ENCODE results near the gene ORAI1.

Gene ORAI1

DNA sequence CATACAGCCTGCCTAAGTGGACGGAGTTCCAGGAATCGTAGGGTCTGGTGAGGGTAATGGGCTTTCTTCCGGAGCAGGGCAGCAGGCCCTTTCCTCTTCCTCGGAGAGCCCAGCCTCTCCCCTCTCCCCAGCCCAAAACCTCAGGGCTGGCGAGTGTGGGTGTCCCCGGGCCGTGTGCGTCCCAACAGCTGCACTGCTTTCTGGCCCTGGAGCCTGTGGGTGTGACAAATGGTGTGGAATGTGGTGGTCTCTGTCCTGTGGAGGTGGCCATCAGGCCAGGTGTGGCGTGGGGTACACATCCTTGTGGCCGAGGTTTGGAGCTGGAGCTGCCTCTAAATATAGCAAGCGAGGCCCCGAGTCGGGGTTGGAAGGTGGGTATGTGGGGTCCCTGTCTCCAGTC, 8.5 kb downstream of the ORAI1 start:
- H3K27me3 ChIP-seq (ENCODE audit: insufficient read depth, poor library complexity, severe bottlenecking): no peaks in the 10 kb centered on the region
- TF ChIP-seq CTCF (IDR thresholded peaks at IDR 0.05; ENCODE audit: insufficient read depth, low read length) (no peak), GABPA (IDR thresholded peaks at IDR 0.05; ENCODE audit: low read depth) (no peak), SPI1 (IDR thresholded peaks at IDR 0.05; ENCODE audit: borderline replicate concordance, low read depth) (no peak), POLR2AphosphoS5 (IDR thresholded peaks at IDR 0.05; ENCODE audit: low read depth) (no peak)
- TF ChIP-seq, protein P1, sequence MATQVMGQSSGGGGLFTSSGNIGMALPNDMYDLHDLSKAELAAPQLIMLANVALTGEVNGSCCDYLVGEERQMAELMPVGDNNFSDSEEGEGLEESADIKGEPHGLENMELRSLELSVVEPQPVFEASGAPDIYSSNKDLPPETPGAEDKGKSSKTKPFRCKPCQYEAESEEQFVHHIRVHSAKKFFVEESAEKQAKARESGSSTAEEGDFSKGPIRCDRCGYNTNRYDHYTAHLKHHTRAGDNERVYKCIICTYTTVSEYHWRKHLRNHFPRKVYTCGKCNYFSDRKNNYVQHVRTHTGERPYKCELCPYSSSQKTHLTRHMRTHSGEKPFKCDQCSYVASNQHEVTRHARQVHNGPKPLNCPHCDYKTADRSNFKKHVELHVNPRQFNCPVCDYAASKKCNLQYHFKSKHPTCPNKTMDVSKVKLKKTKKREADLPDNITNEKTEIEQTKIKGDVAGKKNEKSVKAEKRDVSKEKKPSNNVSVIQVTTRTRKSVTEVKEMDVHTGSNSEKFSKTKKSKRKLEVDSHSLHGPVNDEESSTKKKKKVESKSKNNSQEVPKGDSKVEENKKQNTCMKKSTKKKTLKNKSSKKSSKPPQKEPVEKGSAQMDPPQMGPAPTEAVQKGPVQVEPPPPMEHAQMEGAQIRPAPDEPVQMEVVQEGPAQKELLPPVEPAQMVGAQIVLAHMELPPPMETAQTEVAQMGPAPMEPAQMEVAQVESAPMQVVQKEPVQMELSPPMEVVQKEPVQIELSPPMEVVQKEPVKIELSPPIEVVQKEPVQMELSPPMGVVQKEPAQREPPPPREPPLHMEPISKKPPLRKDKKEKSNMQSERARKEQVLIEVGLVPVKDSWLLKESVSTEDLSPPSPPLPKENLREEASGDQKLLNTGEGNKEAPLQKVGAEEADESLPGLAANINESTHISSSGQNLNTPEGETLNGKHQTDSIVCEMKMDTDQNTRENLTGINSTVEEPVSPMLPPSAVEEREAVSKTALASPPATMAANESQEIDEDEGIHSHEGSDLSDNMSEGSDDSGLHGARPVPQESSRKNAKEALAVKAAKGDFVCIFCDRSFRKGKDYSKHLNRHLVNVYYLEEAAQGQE (IDR thresholded peaks at IDR 0.05; ENCODE audit: insufficient replicate concordance, low read depth): no peak
- no peak overlapping the region for H3K27ac ChIP-seq (replicated peaks)
- H3K4me3 ChIP-seq (replicated peaks; ENCODE audit: insufficient read depth, low read length): no peak overlapping the region
- DNase-seq (ENCODE audit: low read depth in 1 of 2, low spot score in 1 of 2): no peak

DNA sequence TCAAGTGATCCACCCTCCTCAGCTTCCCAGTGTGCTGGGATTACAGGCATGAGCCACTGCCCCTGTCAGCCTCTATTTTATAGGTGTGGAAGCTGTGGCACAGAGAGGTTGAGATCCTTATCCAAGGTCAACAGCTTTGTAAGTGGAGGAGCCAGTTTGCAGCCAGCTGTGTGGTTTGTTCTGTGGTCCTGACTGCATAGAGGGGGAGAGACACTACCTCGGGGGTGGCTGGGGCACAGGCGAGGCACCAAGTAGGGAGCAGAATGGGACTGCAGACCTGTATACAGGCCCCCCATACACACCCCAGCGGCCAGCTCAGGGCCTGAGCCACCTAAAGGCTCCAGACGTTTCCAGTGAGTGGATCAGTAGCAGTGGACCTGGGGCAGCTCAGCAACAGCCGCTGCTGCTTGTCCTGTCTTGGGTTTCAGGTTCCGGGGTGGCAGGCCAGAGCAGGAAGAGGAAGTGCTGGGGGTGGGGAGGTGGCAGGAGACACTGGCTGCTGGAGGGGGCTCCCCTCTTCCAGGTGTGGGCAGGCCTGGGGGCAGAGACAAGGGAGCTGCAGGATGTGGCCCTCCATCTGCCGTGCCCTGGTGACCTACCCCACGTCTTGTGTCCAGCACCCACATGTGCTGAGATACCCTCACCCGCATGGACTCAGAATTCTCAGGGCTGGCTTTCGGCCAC, 11.0 kb downstream of the ORAI1 start:
- no peak overlapping the region for H3K4me3 ChIP-seq (replicated peaks; ENCODE audit: insufficient read depth, low read length)
- TF ChIP-seq POLR2AphosphoS5 (IDR thresholded peaks at IDR 0.05; ENCODE audit: low read depth) (peak; percentile 53), CTCF (IDR thresholded peaks at IDR 0.05; ENCODE audit: insufficient read depth, low read length) (no peak), SPI1 (IDR thresholded peaks at IDR 0.05; ENCODE audit: borderline replicate concordance, low read depth) (peak; percentile 97), GABPA (IDR thresholded peaks at IDR 0.05; ENCODE audit: low read depth) (0 out of 2 replicates have a peak, but pooled peaks have one; percentile 53)
- TF ChIP-seq, protein P1 (IDR thresholded peaks at IDR 0.05; ENCODE audit: insufficient replicate concordance, low read depth): no peak
- no peaks in the 10 kb centered on the region for H3K27me3 ChIP-seq (ENCODE audit: insufficient read depth, poor library complexity, severe bottlenecking)
- peak in 1 of 2 experiments; percentile 86 for DNase-seq (ENCODE audit: low read depth in 1 of 2, low spot score in 1 of 2)
- H3K27ac ChIP-seq (replicated peaks): peak overlapping the region; percentile 75

DNA sequence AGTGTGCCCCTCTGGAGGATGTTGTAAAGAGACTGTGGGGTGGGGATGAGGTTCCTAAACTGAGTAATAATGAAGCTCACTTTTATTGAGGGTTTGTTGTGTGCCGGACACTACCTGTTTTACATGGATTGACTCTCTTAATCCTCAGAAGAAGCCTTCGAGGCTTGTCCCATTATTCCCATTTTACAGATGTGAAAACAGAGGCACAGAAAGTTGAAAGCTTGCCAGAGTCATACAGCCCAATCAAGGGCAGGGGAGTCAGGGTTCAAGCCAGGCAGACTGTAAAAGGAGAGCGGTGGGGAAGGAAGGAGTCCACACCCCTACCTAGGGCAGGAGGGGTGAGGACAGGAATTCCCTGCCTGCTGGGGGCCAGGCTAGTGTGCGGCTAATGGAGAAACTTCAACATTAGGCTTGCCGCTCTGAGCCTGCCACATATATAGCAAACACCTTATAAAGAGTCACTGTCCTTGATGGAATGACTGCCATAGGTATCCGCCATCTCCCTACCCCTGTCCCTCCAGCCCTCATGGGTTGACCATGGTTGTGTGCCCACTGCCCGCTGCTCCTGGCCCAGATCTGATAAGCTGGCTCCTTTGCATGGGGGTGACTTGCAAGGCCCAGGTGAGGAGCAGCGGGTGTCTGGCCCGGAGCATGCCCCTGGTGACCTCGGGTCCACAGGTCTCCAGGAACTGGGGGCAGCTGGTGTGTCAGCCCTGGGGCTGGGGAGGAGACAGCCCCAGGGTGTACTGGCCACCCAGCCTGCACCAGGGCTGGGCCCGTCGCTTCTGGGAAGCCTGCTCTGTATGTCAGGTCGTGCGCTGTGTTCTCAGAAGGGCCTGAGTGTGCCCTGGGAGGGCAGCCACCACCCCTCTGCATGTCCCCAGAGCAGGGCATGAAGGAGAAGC, 12.2 kb downstream of the ORAI1 start:
- Histone ChIP-seq H3K27ac (replicated peaks) (peak overlapping the region; percentile 75), H3K27me3 (ENCODE audit: insufficient read depth, poor library complexity, severe bottlenecking) (no peaks in the 10 kb centered on the region), H3K4me3 (replicated peaks; ENCODE audit: insufficient read depth, low read length) (no peak overlapping the region)
- TF ChIP-seq POLR2AphosphoS5 (IDR thresholded peaks at IDR 0.05; ENCODE audit: low read depth) (peak; percentile 21; the same call in 1 of the 2 replicates), GABPA (IDR thresholded peaks at IDR 0.05; ENCODE audit: low read depth) (no peak)
- DNase-seq (ENCODE audit: low read depth in 1 of 2, low spot score in 1 of 2): no peak

GRCh38 chr12:121641343-121641630, 15.0 kb downstream of the ORAI1 start:
- TF ChIP-seq, protein P1 (IDR thresholded peaks at IDR 0.05; ENCODE audit: insufficient replicate concordance, low read depth): no peak
- TF ChIP-seq CTCF (IDR thresholded peaks at IDR 0.05; ENCODE audit: insufficient read depth, low read length) (no peak), SPI1 (IDR thresholded peaks at IDR 0.05; ENCODE audit: borderline replicate concordance, low read depth) (no peak), POLR2AphosphoS5 (IDR thresholded peaks at IDR 0.05; ENCODE audit: low read depth) (no peak), GABPA (IDR thresholded peaks at IDR 0.05; ENCODE audit: low read depth) (no peak)
- no peak overlapping the region for H3K27ac ChIP-seq (replicated peaks)
- no peaks in the 10 kb centered on the region for H3K27me3 ChIP-seq (ENCODE audit: insufficient read depth, poor library complexity, severe bottlenecking)
- no peak overlapping the region for H3K4me3 ChIP-seq (replicated peaks; ENCODE audit: insufficient read depth, low read length)
- no peak for DNase-seq (ENCODE audit: low read depth in 1 of 2, low spot score in 1 of 2)
